GM19372 (cell line): ENCODE data around the gene HIP1R.

Experiments used
- ATAC-seq: cut with Tn5 transposase; IDR thresholded peaks from one replicate; pipeline ENCODE4 v1.9.1; 2021; ENCODE audit warnings: mild to moderate bottlenecking, low read depth, moderate library complexity; ENCODE audit not compliant: unreplicated experiment

The HIP1R gene

DNA sequence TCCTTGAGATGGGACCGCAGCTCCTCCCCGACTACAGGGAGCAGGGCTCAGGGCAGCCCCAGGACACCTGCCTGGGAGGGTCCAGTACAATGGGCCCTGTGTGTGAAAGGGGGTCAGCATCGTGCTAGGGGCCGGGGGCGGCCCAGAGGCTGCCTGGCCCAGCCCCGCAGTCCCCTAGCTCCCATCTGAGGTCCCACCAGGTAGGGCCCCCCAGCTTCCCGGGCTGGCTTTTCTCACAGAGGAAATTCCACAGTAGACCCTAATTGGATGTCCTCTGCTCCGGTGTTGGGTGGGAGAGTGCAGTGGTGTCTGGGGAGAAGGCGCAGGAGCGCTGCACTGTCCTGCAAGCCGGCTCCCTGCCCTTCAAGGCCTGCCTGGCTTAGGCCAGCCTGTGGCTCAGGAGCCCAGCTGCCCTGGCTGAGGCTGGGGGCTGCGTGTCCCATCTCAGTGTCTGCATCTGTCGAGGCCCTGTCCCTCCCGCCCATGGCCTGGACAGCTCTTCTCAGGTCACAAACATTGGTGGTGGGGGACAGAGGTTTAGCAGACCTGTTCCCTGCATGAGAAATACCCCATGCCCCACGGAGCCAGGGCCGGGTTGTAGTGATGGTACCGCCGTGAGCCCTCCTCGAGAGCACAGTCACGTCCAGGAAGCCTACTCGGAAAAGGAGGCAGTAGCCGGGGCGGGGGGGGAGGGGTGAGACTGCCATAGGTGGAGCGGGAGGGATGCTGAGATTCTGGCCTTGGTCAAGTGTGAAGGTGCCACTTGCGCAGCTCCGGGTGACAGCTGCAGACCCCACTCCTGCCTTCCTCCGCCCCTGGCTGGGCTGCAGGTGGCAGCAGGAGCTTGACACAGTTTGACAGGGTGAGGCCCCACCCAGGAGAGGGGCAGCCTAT, 11.6 kb downstream of the HIP1R start:
- no peak for ATAC-seq

DNA sequence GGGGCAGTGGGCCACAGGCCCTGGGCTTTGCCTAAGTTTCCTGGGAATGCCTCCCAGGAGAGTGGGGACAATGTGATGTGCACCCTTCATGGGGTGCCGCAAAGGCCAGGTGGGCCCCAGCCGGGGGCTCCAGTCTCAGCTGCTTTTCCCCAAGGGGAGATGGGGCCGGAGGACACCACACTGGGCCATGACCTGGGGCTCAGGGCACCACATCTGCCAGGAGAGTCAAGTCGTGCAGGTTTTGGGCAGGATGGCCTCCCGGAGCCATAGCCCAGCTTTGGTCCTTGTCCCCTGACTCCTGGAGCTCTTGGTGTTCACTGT, 12.2 kb downstream of the HIP1R start:
- no peak for ATAC-seq

DNA sequence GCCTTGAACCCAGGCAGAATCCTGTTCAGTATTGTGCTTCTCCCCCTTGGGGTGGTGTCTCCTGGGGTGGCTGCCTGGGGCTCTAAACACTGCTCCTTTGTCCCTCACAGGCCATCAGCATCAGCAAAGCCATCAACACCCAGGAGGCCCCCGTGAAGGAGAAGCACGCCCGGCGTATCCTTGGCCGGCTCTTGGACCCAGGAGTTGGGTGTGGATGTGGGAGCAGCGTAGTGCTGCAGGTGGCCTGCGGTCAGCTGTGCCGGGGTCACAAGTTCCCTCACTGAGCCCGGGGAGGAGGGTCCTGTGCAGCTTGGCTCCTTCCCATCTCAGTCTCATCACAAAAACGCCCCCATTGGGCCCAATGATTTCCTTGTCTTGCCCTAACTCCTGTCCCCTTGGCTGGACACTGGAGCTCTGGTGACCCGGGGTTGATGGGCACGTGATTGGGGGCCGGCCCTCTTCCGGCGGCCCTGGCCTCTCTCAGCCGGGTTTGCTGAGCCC, 12.7 kb downstream of the HIP1R start:
- ATAC-seq: no peak

DNA sequence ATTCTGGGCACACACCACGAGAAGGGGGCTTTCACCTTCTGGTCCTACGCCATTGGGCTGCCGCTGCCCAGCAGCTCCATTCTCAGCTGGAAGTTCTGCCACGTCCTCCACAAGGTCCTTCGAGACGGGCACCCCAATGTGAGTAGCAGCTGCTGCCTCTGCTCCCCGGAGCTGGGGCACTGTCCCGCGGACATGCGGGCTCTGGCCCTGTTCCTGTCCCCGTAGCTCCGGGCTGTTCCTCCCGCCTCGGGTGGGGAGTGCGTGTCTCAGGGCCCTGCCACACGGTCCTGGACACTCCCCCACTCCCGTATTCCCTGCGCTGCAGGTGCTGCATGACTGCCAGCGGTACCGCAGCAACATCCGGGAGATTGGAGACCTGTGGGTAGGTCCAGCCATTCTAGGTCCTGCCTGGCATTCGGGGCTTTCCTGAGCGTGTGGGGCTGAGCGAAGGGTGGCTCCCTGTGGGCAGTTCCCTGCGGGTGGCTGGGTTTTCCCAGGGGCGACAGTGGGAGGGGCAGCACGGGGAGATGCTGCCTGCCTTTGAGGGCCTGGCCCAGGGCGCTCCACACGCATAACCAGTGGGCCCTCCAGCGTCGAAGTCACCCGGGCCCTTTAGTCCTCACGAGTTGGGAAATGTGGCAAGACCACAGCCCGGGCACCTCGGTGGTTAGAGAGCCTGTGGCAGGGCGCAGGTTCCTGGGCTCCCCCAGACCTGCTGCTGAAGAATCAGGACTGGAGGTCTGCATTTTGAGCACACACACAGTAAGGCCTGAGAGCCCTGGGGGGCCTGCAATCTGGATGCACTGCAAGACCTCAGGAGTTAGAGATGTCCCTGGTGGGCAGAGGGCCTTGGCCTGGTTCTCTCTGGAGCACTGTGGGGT, 13.5 kb downstream of the HIP1R start:
- no peak for ATAC-seq

DNA sequence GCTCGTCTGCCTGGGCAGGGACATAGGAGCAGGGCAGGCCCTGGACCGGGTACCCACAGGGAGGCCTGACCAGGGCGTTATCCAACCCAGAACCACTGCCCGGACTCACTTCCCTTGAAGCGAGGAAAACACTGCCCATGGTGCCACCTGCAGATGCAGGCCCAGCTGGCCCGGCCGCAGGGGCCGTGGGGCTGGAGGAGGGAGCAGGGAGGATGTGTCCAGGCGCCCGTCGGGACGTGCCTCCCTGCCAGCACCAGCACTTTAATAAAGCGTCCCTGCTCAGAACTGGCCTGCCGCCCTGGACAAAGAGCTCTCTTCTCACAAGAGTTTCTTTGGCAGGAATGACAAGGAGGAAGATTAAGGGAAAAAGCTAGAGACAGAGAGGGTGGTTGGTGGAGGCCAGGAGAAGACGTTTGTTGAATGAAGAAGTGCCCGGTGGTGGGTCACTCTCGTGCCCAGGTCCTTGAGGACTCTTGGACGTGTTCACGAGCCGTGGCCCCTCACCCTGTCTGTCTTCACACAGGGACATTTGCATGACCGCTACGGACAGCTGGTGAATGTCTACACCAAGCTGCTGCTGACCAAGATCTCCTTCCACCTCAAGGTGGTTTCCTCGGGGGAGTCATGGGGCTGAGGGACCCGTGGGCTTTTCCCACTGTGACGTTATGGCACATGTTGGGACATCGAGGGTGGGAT, 14.2 kb downstream of the HIP1R start:
- no peak for ATAC-seq

DNA sequence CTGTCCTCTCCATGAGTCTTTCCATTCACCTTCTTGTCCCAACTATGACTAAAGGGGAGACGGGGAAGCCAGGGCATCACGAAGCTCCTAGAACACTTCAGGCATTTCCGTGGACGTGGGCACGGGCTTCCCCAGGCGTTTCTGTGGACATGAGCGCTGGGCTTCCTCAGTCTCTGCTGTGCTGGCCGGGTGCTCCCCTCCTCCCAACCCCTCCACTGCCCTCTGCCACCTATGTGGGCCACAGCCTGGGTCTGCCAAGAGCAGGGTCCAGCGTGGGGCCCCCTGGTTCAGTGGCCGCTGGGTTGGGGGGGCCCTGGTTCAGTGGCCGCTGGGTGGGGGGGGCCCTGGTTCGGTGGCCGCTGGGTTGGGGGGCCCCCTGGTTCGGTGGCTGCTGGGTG, 14.8 kb downstream of the HIP1R start:
- ATAC-seq: no peak

DNA sequence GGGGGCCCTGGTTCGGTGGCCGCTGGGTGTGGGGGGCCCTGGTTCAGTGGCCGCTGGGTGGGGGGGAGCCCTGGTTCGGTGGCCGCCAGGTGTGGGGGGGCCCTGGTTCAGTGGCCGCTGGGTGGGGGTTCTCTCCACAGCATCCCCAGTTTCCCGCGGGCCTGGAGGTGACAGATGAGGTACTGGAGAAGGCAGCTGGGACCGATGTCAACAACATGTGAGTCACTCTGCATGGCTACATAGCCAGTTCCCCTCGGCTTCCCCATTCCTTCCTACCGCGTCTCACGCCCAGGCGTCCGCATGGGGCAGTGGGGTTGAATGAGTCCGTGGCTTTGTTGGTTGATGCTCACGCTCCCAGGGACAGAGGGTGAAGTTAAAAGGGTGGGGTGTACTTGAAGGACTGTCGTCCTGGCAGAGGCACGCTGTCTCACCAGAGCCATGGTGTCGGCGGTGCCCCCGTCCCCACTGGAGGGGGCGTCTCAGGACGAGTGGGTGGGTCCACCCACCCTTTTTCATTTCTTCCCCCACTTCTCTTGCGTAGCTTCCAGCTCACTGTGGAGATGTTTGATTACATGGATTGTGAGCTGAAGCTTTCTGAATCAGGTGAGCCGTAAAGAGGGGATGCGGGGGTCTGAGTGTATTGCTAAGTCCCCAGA, 15.6 kb downstream of the HIP1R start:
- ATAC-seq: no peak

DNA sequence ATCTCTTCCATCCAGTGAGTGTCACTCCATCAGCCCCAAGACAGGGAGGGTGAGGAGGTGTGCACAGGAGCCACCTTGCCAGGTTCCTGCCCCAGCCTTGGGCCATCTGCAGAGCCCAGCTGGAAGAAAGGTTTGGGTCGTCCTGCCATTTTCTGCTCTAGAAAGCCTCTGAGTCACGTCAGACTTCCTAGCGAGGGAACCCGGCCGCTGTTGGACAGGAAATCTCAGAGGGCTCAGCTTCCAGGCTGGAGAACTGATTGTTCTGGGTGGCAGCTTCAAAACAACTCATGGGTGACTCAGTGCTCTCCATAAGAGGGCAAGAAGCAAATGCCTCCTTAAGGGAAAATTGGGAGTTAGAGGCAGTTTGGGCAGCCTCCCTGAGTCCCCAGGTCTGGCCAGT, 16.6 kb downstream of the HIP1R start:
- no peak for ATAC-seq

DNA sequence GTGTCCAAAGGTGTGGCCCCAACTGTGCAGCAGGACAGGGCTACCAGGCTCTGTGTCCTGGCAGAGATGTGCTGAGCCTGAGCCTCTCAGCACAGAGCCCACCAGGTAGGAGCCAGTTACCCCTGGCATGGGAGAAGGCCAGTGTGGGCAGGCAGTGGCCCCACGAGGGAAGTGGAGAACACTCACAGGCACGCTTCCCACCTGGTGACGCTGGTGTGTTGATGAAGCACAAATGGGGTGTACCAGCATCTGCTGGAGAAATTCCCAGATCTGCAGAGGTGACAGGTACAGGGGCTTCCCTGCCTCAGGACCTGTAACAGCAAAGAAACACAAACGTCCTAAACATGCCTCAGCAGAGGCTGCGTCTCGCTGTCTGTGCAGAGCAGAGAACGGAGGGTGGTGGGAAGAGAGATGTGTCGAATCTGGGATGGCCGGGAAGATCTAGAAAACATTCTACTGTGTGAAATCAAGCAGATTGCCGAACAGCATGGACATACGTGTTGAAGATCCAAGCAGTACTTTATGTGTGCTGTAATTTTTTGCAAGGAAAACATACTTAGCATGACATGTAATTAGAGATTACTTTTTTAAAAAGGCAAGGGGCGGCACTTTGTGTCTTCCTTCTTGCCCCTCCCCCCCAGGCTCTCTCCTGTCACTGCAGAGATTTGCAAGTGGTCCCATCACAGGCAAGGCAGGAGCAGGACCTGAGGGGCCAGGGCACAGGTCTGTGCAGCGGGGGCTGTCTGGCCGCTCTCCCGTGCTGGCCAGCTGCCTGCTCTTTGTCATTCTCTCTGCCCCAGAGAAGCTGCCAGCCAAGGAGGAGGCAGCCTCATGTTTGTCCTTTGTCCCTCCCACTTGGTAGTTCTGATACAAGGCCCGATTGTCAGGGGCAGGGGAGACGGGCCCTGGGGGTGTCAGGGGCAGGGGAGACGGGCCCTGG, 17.3 kb downstream of the HIP1R start:
- ATAC-seq: no peak

DNA sequence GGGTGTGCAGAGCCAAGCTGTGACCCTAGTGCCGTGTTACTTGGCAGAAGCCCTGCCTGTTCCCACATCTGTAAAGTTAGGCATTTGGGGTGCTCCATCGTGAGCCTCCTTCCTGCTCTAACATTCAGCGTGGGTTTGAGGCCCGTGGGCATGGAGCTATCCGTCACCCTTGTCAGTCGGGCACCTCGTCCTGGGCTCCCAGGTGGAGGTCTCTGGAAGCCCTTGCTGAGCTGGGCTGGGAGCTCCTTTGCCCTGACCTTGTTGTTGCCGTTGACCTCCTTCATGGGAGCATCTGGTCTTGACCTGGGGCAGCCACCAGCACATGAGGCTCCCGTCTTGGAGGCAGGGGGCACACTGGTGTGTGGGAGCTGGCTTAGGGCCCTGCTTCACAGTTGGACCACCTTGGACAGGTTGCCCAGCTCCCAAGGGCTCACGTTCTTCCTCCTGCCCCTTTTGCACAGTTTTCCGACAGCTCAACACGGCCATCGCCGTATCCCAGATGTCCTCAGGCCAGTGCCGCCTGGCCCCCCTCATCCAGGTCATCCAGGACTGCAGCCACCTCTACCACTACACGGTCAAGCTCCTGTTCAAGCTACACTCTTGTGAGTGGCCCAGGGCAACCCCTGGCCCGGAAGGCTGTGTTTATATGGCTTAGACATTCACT, 18.5 kb downstream of the HIP1R start:
- ATAC-seq: no peak

DNA sequence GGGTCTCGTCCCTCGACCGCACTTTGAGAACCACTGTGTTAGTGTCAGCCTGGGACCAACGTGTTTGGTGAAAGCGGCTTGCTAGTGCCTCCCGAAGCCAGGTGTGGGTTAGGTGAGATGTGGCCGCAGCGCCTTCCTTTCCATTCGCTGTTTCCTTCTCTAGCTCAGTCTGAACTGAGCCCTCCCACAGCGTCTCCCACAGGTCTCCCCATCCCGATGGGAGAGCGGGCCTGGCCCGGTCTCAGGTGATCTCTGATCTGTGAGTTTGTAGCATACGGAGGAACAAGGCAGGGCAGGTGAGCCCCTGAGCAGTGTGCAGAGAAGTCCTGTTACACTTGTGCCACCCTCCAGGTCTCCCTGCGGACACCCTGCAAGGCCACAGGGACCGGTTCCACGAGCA, 19.3 kb downstream of the HIP1R start:
- ATAC-seq: no peak

DNA sequence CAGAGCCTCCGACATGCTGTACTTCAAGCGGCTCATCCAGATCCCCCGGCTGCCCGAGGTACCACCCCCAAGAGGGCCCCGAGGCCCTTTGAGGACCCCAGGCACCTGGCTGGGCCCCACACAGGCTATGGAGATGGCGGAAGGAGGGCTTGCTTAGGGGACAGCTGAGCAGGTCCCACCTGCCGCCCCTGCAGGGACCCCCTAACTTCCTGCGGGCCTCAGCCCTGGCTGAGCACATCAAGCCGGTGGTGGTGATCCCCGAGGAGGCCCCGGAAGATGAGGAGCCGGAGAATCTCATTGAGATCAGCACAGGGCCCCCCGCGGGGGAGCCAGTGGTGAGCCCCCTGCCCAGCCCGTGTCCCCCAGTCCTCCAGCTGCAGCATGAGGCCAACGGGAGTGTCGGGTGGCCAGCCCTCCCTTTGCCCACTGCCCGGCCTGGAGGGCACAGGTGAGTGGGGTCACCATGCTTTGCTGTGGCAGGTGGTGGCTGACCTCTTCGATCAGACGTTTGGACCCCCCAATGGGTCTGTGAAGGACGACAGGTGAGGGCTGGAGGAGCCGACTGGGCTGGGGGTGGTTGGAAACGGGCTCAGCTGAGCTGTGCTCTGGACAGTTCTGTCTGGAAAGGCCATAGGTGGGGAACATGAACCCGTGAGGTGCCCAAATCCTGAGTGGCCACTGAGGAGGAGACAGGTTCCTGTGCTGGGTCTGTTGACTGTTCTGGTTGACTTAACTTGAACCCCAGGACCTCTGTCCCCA, 20.0 kb downstream of the HIP1R start:
- no peak for ATAC-seq

DNA sequence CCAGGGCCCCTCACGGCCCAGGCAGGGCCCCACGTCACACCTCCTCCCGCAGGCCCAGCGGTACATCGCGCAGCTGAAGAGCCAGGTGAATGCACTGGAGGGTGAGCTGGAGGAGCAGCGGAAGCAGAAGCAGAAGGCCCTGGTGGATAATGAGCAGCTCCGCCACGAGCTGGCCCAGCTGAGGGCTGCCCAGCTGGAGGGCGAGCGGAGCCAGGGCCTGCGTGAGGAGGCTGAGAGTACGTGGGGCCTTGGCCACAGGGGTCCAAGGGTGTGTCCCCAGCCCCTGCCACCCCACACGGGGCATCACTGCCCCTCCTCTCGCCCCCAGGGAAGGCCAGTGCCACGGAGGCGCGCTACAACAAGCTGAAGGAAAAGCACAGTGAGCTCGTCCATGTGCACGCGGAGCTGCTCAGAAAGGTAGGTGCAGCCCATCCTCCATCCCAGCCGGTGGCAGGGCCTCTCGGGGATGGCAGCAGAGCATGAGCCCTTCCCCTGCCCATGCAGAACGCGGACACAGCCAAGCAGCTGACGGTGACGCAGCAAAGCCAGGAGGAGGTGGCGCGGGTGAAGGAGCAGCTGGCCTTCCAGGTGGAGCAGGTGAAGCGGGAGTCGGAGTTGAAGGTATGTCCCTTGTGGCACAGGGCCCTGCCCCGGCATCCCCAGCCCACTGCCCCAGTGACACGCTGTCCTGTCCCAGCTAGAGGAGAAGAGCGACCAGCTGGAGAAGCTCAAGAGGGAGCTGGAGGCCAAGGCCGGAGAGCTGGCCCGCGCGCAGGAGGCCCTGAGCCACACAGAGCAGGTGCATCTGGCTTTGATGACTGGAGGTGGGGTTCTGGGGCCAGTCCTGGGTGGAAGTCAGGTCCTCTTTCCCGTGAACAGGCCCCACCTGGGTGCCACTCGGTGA, 20.9 kb downstream of the HIP1R start:
- ATAC-seq: no peak

DNA sequence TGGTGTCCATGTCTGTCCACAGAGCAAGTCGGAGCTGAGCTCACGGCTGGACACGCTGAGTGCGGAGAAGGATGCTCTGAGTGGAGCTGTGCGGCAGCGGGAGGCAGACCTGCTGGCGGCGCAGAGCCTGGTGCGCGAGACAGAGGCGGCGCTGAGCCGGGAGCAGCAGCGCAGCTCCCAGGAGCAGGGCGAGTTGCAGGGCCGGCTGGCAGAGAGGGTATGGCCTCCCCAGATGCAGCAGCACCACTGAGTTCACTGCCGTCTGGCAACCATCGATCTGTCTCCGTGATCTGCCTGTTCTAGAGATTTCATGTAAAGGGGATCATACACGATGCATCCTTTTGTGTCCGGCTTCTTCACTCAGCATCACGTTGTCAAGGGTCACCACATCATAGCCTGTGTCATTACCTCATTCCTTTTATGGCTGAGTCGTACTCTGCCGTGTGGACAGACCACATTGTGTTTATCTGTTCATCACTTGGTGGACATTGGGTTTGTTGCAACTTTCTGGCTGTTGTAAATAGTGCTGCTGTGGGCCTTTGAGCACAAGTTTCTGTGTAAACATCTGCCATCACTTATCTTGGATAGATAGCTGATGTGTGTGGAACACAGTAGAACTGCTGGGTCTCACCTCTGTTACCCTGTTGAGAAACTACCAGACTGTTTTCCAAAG, 21.9 kb downstream of the HIP1R start:
- no peak for ATAC-seq

DNA sequence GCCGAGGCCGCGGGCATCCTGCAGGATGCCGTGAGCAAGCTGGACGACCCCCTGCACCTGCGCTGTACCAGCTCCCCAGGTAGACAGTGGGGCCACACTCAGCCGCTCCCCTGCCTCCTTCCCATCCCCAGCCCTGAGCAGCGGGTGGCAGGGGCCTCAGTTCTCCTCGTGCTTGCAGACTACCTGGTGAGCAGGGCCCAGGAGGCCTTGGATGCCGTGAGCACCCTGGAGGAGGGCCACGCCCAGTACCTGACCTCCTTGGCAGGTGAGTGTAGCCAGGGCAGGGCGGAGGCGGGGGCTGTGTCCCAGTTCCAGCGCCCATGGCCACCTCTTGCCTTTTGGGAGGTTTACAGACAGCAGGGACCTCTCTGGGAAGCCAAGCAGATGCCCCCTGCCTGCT, 22.9 kb downstream of the HIP1R start:
- no peak for ATAC-seq

DNA sequence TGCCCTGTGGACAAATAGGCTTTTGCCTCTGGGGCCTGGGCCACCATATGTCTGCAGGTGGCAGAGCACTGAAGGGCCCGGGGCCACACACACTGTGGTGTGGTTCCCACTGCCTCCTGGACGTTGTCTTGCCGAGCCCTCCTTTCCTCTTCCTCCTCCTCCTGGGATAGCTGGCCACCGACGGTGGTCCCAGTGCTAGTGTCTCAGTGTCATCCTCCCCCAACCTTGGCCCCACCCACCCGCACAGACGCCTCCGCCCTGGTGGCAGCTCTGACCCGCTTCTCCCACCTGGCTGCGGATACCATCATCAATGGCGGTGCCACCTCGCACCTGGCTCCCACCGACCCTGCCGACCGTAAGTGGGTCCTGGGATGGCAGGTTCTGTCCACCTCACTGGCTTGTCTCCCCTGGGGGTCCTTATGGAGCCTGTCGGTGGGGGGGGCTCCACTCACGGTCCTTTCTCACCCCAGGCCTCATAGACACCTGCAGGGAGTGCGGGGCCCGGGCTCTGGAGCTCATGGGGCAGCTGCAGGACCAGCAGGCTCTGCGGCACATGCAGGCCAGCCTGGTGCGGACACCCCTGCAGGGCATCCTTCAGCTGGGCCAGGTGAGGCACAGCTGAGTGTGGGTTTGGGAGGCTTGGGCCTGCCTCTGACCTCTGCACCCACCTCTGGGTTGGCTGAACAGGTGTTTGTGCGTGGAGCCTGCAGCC, 23.5 kb downstream of the HIP1R start:
- ATAC-seq: no peak
